ENCODE measurements around the gene SIX2. TPM values are rescaled to one million over a fixed set of nuclear protein-coding genes. Genes with fewer than 3 reads are reported as not detected.

Gene SIX2
- total RNA-seq, 1 donor from 2014 or later = 0.65 TPM

- intact Hi-C loops (cut with DNase I) = no loop called here
- ATAC-seq (ENCODE audit: poor library complexity) = no peak
- no peak for DNase-seq
Measured at GRCh38 chr2:44975571-44976450, 33.4 kb downstream of the SIX2 start.

DNA sequence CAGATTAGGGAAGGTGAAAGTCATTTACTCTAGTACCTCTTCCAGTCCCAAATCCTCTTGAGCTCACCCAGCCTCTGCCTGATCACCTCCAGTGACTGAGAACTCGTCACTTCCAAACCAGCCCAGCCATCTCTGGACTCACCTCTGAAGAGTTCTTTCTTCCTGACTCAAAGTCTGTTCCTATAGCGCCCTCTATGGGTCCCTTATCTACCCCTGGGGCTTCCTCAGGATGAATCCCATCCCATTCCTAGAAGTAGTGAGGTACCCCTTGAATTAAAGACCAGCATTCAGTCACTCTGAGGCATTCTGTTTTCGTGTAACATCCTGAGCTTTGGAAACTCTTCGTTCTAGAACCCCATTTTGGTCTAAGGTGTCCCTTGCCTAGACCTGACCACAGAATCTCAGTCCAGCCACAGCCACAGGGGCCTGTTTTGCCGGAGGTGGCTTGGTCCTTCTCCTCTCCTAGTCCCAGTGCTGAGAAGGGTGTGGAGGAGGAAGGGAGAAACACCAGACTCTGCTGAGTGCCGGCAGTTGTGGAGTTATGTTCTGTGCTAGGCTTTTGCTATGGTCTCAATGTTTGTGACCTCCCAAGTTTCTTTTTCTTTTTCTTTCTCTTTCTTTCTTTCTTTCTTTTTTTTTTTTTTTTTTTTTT is 35.1 kb downstream of the SIX2 start:
- ATAC-seq (ENCODE audit: poor library complexity) (no peak), DNase-seq (no peak)
- intact Hi-C loops (cut with DNase I) = no loop called here

GRCh38 chr2:44972771-44973535 is 36.3 kb downstream of the SIX2 start:
- DNase-seq (no peak), ATAC-seq (ENCODE audit: poor library complexity) (no peak)
- intact Hi-C loops (cut with DNase I) = no loop called here

DNA sequence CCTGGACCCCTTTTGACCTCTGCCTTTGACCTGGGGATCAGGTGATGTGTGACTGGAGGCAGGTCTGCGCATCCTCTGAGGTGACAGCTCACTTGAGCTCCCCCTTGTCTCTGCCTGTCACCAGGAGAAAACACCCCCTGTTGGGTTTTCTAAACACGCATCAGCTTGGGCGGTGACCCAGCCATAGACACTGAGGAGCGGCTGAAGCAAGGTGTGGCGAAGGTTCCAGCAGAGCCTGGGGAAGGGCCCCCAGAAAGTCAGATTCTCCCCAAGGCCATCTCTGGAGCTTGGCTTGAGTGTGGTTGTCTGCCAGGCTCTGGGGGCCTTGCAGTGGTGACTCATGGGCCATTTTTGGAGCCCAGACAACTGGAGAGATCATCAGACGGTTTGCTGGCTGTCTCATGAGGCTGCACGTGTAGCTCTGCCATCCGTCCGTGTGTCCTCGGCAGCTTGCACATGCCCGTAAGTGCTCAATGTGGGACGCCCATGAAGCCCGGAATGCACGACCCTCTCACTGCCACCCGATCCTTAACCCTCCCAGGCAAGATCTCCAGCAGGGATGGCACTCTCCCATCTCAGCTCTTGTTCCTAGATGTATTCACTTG is 38.3 kb downstream of the SIX2 start:
- DNase-seq (no peak), ATAC-seq (ENCODE audit: poor library complexity) (no peak)
- intact Hi-C loops (cut with DNase I) = no loop called here

- intact Hi-C loops (cut with DNase I) = no loop called here
- DNase-seq (no peak), ATAC-seq (ENCODE audit: poor library complexity) (no peak)
Measured at GRCh38 chr2:44969936-44970335, 39.3 kb downstream of the SIX2 start.

DNA sequence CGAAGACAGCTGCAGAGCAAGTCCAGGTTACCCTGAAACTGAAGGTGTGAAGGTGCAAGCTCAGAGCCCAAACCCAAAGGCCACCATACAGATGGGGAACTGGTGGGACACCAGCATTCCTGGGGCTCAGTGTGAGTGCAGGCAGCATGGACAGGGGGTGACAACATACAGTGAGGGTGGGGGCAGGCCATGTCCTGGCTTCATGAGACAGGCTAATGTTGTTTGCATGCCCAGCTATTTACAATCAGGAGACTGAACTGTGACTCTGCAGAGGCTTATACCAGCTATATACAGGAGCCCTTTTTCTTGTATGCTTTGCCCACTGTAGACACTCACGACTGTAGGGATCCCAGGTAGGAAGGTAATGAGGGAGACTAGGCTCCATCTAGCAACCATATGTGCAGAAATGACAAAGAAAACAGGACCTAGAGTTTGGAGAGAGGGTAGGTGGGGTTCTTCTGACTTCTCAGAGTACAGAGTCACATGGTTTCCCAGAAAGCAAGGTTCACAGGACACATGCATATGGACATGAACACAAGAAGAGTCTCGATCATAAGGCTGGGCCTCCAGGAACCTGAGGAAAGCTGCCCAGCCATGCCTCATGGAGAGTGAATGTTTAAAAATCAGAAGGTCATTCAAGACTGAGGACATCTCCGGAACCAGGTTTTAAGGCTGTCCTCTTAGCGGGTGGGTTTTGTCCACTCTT is 41.4 kb downstream of the SIX2 start:
- ATAC-seq (ENCODE audit: poor library complexity) (no peak), DNase-seq (no peak)
- intact Hi-C loops (cut with DNase I) = no loop called here

- intact Hi-C loops (cut with DNase I) = no loop called here
- ATAC-seq (ENCODE audit: poor library complexity) (no peak), DNase-seq (no peak)
Measured at GRCh38 chr2:44967056-44967455, 42.2 kb downstream of the SIX2 start.

- intact Hi-C loops (cut with DNase I) = no loop called here
- DNase-seq (no peak), ATAC-seq (ENCODE audit: poor library complexity) (no peak)
Measured at GRCh38 chr2:44965684-44966083, 43.6 kb downstream of the SIX2 start.

DNA sequence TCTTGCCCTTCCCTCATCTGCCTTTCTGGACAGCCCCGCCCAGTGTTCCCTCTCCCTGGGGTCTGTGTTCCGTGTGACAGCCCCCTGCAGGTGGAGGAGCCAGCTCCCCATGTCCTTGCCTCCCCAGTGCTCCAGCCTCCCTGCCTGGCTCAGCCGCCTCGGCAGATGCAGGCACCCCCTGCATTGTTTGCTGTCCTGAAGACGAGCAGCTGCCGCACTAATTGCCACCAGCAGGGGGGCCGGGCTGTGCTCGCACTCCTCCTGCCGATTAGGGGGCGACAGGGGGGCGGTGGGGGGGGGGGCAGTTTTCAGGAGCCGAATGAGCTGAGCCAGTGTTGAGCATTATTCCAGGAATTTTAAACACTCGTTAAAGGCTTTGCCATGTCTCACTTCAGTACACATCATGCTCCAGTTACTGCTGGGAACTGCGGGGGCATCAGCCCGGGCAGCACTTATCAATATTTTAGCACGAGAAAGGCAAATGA is 44.5 kb downstream of the SIX2 start:
- intact Hi-C loops (cut with DNase I) = no loop called here
- no peak for DNase-seq
- ATAC-seq (ENCODE audit: poor library complexity) = no peak

- ATAC-seq (ENCODE audit: poor library complexity) (no peak), DNase-seq (no peak)
- intact Hi-C loops (cut with DNase I) = no loop called here
Measured at GRCh38 chr2:44962176-44962695, 47.0 kb downstream of the SIX2 start.

GRCh38 chr2:44960871-44961270 is 48.4 kb downstream of the SIX2 start:
- intact Hi-C loops (cut with DNase I) = no loop called here
- no peak for ATAC-seq (ENCODE audit: poor library complexity)
- no peak for DNase-seq

GRCh38 chr2:44959855-44960254 is 49.4 kb downstream of the SIX2 start:
- ATAC-seq (ENCODE audit: poor library complexity) = no peak
- DNase-seq = no peak
- intact Hi-C loops (cut with DNase I) = loop anchor here (5.0 to 10.0 kb wide), 2 partner anchors 568 to 715 kb away; no protein-coding TSS in a partner anchor

DNA sequence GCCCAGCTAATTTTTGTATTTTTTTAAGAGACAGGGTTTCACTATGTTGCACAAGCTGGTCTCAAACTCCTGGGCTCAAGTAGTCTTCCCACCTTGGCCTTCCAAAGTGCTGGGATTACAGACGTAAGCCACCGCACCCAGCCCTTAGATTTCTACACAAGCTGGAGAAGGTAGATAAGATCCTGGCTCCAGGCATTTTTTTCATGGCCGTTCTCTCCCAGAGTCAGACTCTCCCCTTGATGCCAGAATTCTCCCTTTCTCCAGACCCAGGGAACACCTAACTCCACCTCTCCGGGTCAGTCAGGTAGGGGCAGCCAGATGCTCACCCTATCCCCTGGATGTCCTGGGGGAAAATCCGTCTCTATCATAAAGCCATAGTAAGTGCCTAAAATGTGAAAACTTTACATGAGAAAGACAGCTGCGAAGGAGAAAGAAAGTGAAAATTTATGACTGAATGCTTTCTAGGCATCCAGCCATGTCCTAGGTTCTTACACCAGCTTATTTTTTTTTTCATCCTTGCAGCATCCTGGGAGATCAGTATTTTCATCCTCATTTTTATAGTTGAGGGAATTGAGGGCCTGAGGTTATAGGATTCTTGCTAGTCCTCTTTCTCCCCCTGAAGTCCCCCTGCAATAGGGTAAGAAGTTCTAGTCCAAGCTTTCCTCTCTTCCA is 51.5 kb downstream of the SIX2 start:
- no peak for DNase-seq
- intact Hi-C loops (cut with DNase I) = loop anchor here (5.0 to 10.0 kb wide), 2 partner anchors 565 to 713 kb away; no protein-coding TSS in a partner anchor
- no peak for ATAC-seq (ENCODE audit: poor library complexity)

DNA sequence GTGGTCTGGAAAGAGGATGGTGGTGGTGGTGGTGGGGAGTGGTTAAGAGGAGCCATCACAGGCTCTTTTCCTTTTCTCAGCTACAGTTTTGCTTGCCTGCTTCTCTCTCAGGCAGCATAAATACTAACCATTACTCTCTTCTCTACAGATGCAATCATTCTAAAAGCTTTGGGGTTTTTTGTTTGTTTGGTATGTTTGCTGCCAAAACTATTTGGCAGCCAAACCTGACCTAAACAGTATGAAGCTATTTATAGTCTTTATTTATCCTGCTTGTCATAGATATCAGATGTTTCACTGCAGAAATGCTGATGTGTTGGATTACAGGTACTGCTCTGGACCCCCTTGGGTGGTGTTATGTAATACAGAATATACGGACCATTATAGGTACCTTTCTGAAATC is 52.4 kb downstream of the SIX2 start:
- ATAC-seq (ENCODE audit: poor library complexity) = no peak
- intact Hi-C loops (cut with DNase I) = loop anchor here (5.0 to 10.0 kb wide), 2 partner anchors 565 to 712 kb away; no protein-coding TSS in a partner anchor

GRCh38 chr2:44955593-44956392 is 53.5 kb downstream of the SIX2 start:
- intact Hi-C loops (cut with DNase I) = loop anchor here (2.0 to 10.0 kb wide), 3 partner anchors 477 to 711 kb away; no protein-coding TSS in a partner anchor
- DNase-seq = peak; percentile 81
- ATAC-seq (ENCODE audit: poor library complexity) = peak; percentile 94

More for the DNA sequence above, 52.4 kb downstream of the SIX2 start:
- DNase-seq = no peak

Measured in Right ventricle myocardium superior (tissue), 1 donor.